AG04449 (cell line): Measurements from ENCODE around the gene GHITM.

Experiments used
- CTCF ChIA-PET: fragments of 350-600 bp; formaldehyde crosslinking; extraction: SDS; loops from one replicate; lab custom pipeline; 2021; ENCODE audit warnings: antibody characterized with exemption; lab: Yijun Ruan, JAX
- POLR2A ChIA-PET: fragments of 400-600, 350-600 bp; formaldehyde crosslinking; extraction: SDS; loops from one replicate; lab custom pipeline; 2020; ENCODE audit warnings: antibody characterized with exemption, inconsistent platforms; lab: Yijun Ruan, JAX
- DNase-seq: peaks from one replicate; pipeline ENCODE4 v3.0.0-alpha.2; 2010; ENCODE audit warnings: low read depth, low spot score
- H3K4me3 ChIP-seq: 2 replicates; pipeline ENCODE4 v1.5.1; 2011; ENCODE audit warnings: low read depth, mild to moderate bottlenecking, control low read depth, low read length
- TF ChIP-seq, protein P1 (sequence below): IDR thresholded peaks from one replicate; pipeline ENCODE4 v1.5.1; 2011; ENCODE audit warnings: mild to moderate bottlenecking, moderate library complexity, low read length, control low read depth, inconsistent platforms; ENCODE audit not compliant: insufficient read depth; ENCODE audit errors: missing control alignments

GHITM gene, protein sequence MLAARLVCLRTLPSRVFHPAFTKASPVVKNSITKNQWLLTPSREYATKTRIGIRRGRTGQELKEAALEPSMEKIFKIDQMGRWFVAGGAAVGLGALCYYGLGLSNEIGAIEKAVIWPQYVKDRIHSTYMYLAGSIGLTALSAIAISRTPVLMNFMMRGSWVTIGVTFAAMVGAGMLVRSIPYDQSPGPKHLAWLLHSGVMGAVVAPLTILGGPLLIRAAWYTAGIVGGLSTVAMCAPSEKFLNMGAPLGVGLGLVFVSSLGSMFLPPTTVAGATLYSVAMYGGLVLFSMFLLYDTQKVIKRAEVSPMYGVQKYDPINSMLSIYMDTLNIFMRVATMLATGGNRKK

DNA sequence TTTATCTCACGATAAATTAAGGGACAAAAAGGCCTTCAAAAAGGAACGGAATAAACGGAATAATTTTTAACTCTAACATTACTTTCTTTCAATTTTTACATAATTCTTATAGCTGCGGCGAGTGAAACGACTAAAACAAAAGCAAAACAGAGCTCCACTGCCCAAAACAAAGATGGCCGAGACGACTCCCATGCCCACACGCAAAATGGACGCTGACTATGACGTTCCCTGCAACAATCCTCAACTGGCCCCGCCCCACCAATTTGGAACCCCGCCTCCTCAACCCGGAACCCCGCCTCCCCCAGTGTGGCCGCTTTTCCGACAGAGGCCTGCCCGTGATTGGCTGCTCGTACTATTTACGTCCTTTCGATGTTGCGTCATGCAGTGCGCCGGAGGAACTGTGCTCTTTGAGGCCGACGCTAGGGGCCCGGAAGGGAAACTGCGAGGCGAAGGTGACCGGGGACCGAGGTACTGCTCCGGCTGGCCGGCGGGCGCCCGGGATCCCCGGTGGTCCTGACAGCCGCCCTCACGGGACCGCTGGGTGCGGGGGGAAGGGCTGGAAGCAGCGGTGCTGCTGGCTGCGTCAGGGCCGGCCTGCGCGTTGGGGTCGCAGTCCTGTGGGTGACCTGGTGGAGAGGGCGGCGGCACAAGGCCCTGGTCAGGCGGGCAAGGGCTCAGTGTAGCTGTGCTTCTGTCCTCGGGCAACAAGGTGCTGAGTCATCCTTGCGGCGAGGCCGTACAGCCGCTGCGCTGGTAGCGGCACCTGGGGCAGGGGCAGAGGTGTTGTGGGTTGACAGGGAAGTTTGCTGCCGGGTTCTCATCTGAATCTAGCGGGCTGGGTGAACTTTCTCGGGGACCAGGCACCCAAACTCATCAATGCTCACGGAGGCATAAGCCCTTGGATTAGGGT lies at the start of gene GHITM:
Gene GHITM, plus strand, starts transcription at position 384 of the 910 bp plus-strand sequence. CDS start 1,992 bp downstream, outside the sequence.
- peak within 1 kb of the TSS; percentile 99 for H3K4me3 ChIP-seq
- TF ChIP-seq, protein P1, sequence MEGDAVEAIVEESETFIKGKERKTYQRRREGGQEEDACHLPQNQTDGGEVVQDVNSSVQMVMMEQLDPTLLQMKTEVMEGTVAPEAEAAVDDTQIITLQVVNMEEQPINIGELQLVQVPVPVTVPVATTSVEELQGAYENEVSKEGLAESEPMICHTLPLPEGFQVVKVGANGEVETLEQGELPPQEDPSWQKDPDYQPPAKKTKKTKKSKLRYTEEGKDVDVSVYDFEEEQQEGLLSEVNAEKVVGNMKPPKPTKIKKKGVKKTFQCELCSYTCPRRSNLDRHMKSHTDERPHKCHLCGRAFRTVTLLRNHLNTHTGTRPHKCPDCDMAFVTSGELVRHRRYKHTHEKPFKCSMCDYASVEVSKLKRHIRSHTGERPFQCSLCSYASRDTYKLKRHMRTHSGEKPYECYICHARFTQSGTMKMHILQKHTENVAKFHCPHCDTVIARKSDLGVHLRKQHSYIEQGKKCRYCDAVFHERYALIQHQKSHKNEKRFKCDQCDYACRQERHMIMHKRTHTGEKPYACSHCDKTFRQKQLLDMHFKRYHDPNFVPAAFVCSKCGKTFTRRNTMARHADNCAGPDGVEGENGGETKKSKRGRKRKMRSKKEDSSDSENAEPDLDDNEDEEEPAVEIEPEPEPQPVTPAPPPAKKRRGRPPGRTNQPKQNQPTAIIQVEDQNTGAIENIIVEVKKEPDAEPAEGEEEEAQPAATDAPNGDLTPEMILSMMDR: peak; percentile 58
- POLR2A ChIA-PET: interaction anchor here (0.6 to 0.8 kb wide), 3 partner anchors 9 to 175 kb away, joined by 3 read pairs; no protein-coding TSS in a partner anchor
- CTCF ChIA-PET: interaction anchor here (1.2 to 4.3 kb wide), 3 partner anchors 8 to 12 kb away, joined by 3 to 27 read pairs (median 5); no protein-coding TSS in a partner anchor
- DNase-seq: peak; percentile 90

DNA sequence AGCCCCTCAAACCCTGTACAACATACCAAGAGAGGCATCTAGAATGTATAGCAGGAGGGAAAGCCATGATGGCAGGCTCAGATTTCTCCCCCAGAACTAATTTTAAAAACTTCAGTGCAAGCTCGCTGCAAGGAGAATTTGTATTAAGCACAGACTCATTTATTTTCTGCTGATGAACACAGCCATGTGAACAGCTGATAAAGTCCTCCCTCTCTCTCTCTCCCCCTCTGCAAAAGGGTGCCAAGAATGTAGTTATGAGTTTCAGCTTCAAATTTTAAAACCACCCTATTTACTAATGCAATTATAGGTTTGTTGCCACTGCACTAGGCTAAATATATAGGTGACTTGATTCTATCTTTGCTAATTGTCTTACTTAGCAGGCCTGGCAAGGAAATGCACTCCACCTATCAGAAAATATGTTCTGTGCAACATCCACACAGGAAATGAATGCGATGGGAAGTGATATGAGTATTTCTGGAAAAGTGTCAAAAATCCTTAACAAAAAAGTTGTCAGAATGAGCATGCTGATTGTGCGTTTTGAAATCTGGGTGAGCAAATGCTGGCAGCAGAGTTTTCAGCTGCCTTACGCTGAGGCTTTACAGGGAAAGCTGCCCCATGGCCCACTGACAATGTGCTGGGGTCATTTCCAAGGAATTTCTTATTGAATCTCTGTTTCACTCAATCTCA lies 43.4 kb upstream of the GHITM start:
- CTCF ChIA-PET: interaction anchor here (0.8 to 1.2 kb wide), 2 partner anchors 37 to 225 kb away, joined by 3 read pairs; no protein-coding TSS in a partner anchor
- no peak overlapping the region for H3K4me3 ChIP-seq
- POLR2A ChIA-PET: no interaction called here
- no peak for DNase-seq
- TF ChIP-seq, protein P1: no peak

DNA sequence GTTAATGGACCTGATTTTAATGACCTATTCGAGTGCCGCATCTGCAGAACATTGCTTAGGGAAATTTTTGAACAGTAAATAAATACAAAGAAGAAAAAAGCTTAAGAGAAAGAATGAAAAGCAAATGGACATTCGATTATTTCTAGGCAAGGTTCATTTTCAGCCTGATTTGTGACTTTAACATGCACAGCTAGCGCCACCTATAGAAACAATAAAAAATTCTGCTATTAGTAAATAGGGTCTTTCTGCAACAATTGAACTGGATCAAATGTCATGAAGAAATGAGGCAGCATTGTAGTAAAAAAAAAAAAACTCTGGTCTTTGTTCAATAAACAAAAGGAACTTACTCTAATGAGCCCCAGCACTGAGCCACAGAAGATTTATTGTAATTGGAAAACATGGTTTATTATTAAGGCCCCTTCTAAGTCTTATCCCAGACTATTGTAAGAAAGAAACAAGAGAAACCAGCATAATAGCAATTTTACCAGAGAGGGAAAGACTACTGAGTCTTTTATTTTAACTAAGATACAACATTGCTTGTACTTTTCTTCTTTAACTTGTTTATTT lies 41.4 kb upstream of the GHITM start:
- ChIA-PET POLR2A (interaction anchor here (0.7 kb wide), 1 partner anchor 20 kb away, joined by 3 read pairs; no protein-coding TSS in a partner anchor), CTCF (interaction anchor here (1.0 to 1.2 kb wide), 2 partner anchors 9 to 38 kb away, joined by 4 to 5 read pairs; no protein-coding TSS in a partner anchor)
- H3K4me3 ChIP-seq: no peak overlapping the region
- DNase-seq: no peak
- TF ChIP-seq, protein P1: peak; percentile 17

DNA sequence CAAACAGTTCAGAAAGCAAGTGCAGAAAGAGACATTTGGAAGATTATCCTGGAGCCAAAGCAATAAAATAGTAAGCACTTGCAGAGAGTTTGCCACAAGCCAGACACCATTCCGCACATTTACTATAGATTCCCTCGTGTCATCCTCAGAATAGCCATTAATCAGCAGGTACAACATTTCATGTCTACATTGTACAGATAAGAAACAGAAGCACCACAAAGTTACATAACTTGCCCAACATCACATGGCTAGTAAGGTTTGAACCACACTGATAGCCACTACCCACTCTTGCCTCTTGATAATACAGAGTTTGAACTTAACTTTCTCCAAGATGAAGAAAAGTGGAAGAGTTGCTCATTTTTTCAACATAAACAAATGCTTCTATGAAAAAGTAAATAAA lies 40.6 kb upstream of the GHITM start:
- CTCF ChIA-PET: interaction anchor here (1.2 kb wide), 1 partner anchor 39 kb away, joined by 4 read pairs; no protein-coding TSS in a partner anchor
- POLR2A ChIA-PET: no interaction called here

DNA sequence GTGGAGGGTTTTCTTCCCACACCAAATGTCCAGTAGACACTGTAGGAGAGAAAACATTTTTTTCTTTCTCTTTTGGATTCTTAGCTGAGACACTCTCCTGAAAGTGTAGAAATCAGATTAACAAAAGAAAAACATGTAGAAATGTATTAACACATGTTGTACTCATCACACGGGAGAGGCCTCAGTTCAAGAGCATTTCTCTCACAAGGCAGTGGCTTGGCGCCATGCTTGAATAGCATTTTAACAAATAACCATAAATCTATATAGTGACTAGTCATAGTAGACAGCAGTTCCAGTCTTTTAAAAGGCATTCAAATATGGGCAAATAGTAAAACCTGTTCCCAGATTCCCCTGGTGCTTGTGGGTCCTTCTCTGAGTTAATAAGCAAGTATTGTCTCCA lies 38.3 kb upstream of the GHITM start:
- no peak for DNase-seq
- ChIA-PET CTCF (interaction anchor here (1.4 kb wide), 1 partner anchor 15 kb away, joined by 3 read pairs; no protein-coding TSS in a partner anchor), POLR2A (no interaction called here)
- no peak overlapping the region for H3K4me3 ChIP-seq
- TF ChIP-seq, protein P1: no peak

More for the DNA sequence above, 40.6 kb upstream of the GHITM start:
- no peak overlapping the region for H3K4me3 ChIP-seq
- DNase-seq: no peak
- TF ChIP-seq, protein P1: no peak
